Right renal pelvis (tissue), 4 donors: ENCODE measurements around the gene UBL3. TPM values are rescaled to one million over a fixed set of nuclear protein-coding genes. Genes with fewer than 3 reads are reported as not detected.
A peak's percentile ranks its signal among the peaks of the same experiment; 100 is the strongest.

Experiments
- DNase-seq, 4 donors: peaks; one replicate each; pipeline ENCODE4 v3.0.0-alpha.2; 2013; ENCODE audit warnings: low read depth in 4 of 4, low spot score in 3 of 4, missing footprints in 1 of 4
- polyA plus RNA-seq, 4 donors: library from polyadenylated mRNA; unstranded; fragments of 120-200 nt; gene quantifications; one replicate each; pipeline ENCODE4 v1.2.1, GENCODE V29; 2013; ENCODE audit not compliant: insufficient read length in 4 of 4

Gene UBL3
- polyA plus RNA-seq, 4 donors = 44.3 to 56.7 (median 56.2) TPM

GRCh38 chr13:29761815-29762214 lies 88.6 kb downstream of the UBL3 start:
- no peak for DNase-seq

DNA sequence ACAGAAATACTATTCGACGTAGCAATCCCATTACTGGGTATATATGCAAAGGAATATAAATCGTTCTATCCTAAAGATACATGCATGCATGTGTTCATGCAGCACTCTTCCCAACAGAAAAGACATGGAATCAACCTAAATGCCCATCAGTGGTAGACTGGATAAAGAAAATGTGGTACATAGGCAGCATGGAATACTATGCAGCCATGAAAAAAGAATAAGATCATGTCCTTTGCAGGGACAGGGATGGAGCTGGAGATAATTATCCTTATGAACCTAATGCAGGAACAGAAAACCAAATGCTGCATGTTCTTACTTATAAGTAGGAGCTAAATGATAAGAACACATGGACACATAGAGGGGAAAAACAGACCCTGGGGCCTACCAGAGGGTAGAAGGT lies 89.3 kb downstream of the UBL3 start:
- no peak for DNase-seq

GRCh38 chr13:29760544-29760943 lies 89.9 kb downstream of the UBL3 start:
- DNase-seq = no peak

GRCh38 chr13:29758531-29759114 lies 91.8 kb downstream of the UBL3 start:
- DNase-seq = no peak

DNA sequence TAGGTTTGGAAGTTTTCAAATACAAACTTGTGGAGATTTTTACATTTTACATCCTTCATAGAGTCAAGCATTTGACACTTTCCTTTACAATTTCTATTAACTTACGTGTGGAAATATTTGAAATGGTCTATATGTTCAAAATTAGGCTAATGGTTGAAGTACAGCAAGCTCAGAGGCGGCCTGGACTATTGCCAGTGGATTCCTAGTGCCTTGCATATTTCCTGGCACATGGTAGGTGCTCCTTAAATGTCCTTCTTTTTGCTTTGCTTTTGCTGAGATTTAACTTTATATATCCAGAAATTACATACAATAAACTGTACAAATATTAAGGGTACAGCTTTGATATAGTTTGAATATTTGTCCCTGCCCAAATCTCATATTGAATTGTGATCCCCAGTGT lies 93.9 kb downstream of the UBL3 start:
- no peak for DNase-seq

DNA sequence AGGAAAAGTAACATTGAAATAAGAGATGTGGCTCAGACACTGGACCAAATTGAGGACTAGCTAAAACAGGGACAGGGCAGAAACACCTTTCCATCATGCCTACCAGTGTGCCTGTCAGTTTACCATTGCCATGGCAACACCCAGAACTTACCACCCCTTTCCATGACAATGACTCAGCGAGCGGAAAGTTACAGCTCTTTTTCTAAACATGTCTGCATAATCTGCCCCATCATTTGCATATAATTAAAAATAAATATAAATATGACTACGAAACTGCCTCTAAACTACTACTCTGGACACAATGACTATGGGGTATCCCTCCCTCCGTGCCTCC lies 96.0 kb downstream of the UBL3 start:
- no peak for DNase-seq

- DNase-seq = no peak
Observed at GRCh38 chr13:29753618-29754472, 96.6 kb downstream of the UBL3 start.

DNA sequence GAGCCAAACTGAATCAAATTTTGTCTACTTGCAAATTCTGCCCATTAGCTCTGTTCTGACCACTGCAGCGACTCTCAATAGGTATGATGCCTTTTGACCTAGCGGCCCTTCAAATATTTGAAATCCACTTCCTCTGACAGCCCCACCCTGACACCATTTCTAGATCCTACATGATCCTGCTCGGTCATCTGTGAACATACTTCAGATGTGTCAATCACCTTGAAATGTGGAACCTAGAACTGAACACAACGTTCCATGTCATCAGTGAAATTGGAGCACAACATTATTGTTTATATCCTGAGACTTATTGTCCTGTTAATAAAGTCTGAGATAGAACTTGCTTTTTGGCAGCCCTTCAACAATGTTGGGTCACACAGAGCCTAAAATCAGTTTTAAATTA lies 98.2 kb downstream of the UBL3 start:
- DNase-seq = no peak

DNA sequence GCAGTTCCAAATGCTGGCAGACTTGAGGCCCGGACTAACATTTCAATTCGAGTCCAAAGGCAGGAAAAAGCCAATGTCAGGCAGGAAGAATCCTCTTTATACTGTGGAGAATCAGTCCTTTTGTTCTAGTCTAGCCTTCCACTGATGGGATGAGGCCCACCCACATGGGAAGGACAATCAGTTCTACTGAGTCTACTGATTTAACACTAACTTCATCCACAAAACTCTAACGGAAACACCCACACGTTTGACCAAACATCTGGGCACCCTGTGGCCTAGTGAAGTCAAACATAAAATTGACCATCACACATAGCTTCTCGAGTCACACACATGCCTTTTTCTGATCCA lies 100.3 kb downstream of the UBL3 start:
- DNase-seq = no peak

DNA sequence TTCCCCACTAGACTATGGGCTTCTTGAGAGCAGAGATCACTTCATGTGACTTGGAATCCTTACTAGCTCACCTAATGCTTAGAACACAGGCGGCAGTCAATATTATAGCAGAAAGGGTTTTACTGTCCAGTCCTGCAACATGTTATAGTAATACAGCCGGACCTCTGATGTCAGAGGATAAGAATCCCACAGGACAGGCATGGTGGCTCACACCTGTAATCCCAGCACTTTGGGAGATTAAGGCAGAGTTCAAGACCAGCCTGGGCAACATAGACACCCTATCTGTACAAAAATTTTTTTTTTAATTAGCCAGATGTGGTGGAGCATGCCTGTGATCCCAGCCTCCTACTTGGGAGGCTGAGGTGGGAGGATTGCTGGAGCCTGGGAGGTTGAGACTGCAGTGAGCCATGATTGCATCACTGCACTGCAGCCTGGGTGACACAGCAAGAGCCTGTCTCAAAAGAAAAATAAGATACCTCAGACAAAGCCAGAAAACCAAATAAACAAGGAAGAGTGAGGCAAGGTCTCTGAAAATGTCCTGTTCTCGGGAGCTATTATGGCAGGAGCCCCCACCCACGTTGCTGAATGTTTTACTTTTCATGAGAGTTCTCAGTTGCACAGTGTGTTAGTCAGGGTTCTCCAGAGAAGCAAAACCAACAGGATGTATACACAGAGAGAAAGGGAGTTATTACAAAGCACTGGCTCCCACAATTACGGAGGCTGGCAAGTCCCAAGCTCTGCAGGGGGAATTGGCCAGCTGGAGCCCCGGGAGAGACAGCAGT lies 100.8 kb downstream of the UBL3 start:
- no peak for DNase-seq

GRCh38 chr13:29748097-29748496 lies 102.3 kb downstream of the UBL3 start:
- DNase-seq = no peak

DNA sequence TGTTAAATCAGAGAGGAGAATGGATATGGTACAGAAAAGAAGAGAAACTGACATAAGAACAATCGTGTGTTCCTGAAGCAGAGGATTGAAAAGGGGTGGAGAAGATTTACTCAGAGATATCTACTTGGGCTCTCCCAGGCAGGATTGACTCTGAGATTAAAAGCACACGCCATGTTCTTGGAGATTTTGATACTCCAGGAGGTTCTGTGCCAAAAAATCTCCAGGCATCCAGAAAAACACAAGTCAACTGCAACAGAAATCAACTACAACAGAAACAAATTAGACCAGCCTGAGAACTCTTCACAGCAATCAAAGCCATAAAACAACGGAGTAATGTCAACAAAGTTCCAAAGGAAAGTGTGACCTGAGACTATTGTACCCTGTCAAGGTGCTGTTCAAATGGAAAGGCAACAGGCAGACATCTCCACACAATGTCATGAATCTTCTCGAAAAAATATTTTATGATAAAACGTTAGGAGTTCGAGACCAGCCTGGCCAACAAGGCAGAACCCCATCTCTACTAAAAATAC lies 104.2 kb downstream of the UBL3 start:
- no peak for DNase-seq

DNA sequence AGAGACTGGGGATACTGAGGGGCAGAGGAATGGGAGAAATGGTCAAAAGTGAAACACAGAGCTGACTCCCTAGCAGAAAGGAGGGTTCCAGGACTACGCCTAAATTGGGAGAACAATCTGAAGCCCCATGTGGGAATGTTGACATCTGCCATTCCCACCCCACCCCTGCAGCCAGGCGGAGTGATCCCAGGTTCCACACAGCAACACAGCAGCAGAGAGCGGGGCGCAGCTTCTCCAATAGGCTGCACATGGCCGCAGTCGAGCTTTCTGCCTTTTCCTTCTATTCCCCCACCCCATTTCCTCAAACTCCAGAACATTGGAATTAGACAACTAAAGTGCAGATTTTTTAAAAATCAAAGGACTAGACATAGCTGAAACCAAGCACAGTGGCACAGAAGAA lies 104.7 kb downstream of the UBL3 start:
- DNase-seq = no peak

DNA sequence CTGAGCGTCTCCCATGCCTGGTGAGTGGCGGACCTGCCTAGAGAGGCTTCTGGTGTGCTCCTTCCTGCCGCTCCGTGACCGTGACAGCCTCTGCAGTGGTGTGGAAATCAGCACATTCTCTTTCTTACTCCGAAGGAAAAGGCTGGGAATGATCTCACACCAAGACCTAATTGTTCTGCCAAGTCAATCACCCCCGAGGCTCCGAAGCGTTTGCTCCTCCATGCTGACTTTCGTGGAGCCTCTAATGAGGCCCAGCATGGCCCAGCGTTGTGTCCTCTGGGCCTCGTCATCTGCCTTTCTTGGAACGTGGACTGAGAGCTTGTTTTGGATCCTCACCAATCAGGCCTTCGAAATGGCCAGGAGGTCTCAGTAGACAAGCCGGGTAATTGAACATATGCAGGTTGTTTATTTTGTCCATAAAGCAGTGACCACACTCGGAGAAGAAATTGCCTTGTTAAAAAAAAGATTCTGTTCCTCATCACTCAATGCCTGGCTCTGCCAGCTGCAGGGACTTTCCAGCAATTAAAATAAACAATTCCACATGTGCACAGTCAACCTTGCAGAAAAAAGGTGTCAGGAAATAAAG lies 107.1 kb downstream of the UBL3 start:
- peak; percentile 16 to 31 (median 18) for DNase-seq

DNA sequence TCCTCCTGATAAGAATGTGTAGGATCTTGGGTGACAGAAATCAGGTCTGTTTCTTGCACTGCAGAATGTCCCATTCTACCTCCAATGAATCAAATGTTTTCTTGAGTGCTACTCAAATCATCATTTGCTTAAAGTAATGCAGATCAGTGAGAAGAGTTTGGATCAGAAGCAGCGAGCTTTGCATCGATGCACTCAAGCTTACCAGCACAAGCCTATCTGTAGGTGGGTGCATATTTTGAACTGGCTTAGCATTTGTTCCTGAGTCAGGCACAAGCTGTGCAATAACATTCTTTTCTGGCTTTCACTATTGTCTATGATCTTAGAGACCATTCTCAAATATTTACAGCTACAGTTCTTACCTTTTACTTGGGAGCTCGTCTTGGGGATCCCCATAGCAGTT lies 109.5 kb downstream of the UBL3 start:
- no peak for DNase-seq

DNA sequence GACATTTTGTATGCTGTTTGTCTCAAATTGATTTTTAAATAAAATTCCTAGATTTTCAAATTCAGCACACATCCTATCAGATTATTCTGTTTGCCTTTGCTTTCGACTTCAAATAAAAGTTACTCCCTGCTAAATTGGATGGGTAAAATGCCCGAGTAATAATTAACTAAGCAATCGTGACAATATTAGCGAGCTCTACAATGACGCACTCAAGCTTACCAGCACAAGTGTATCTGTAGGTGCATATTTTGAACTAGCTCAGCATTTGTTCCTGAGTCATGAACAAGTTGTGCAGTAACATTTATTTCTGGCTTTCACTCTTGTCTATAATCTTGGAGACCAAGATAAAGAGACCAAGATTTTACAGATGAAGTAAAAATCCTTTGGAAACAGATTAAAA lies 113.4 kb downstream of the UBL3 start:
- peak in 1 of 4 donors; percentile 22 for DNase-seq

GRCh38 chr13:29733147-29733611 lies 117.2 kb downstream of the UBL3 start:
- no peak for DNase-seq

- DNase-seq = no peak
Observed at GRCh38 chr13:29730253-29730652, 120.2 kb downstream of the UBL3 start.

- DNase-seq = no peak
Observed at GRCh38 chr13:29722415-29722814, 128.0 kb downstream of the UBL3 start.

DNA sequence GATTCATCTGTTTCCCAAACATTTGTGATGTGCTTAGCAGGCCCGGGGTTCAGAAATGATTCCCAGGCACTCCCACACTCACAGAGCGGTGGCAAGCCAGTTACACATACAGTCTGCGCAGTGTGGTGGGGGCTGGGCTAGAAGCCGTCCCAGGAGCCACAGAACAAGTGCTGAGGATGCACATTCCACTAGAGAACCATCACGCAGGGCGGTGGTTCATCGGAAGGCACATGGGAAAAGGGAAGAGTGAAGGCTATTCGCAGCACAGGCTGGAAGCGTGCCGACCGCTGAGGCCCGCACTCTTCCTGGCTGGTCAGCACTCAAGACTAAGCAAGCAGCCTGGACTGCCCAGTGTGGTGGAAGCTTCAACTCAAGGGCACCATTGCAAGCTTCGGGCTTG lies 128.7 kb downstream of the UBL3 start:
- no peak for DNase-seq

GRCh38 chr13:29718694-29719093 lies 131.7 kb downstream of the UBL3 start:
- DNase-seq = no peak
